Adrenal gland (tissue), 12 donors: ENCODE results near the gene NDST1. TPM values are rescaled to one million over a fixed set of nuclear protein-coding genes. Genes with fewer than 3 reads are reported as not detected.
A peak's percentile ranks its signal among the peaks of the same experiment; 100 is the strongest.

Source experiments
- DNase-seq, 7 donors: peaks; one replicate each; pipeline ENCODE4 v3.0.0-alpha.2; 2019 to 2020
- H3K27ac ChIP-seq, 5 donors: fragments of 200-600 bp; sonication (generic) in 4 of 5; 1 replicate in 3 of 5; 2 replicates in 2 of 5; pipeline versions ENCODE4 v1.5.1 to v1.8.0; 2016 to 2020; ENCODE audit warnings: mild to moderate bottlenecking in 1 of 5
- H3K27me3 ChIP-seq: fragments of 200-600 bp; 2 replicates; pipeline ENCODE4 v1.8.0; 2021
- H3K36me3 ChIP-seq, 2 donors: fragments of 200-600 bp; replicated peaks in 1 of 2; 1 replicate in 1 of 2; 2 replicates in 1 of 2; pipeline versions ENCODE4 v1.5.1 to v1.8.0; 2018 to 2022
- H3K4me1 ChIP-seq, 2 donors: fragments of 200-600 bp; replicated peaks in 1 of 2; 1 replicate in 1 of 2; 2 replicates in 1 of 2; pipeline versions ENCODE4 v1.5.1 to v1.8.0; 2018 to 2021
- H3K4me3 ChIP-seq, 4 donors: fragments of 200-600 bp; sonication (generic) in 3 of 4; one replicate each; pipeline ENCODE4 v1.5.1; 2016 to 2018
- H3K9me3 ChIP-seq, 3 donors: fragments of 200-600 bp; sonication (generic) in 1 of 3; replicated peaks in 1 of 3; 1 replicate in 2 of 3; 2 replicates in 1 of 3; pipeline versions ENCODE4 v1.5.1 to v1.8.0; 2016 to 2021
- CTCF ChIP-seq, 6 experiments: fragments of 450-650 bp in 4 of 6; fragments of 200-600 bp in 2 of 6; sonication (generic) in 1 of 6; IDR thresholded peaks; 1 replicate in 5 of 6; 2 replicates in 1 of 6; pipeline versions ENCODE4 v1.5.1 to v1.8.0; 2016 to 2021; ENCODE audit warnings: antibody characterized with exemption in 6 of 6, mild to moderate bottlenecking in 2 of 6, moderate library complexity in 1 of 6
- POLR2A ChIP-seq, 2 donors: fragments of 450-650 bp; IDR thresholded peaks; one replicate each; pipeline ENCODE4 v1.6.1; 2017; ENCODE audit warnings: antibody characterized with exemption in 2 of 2, mild to moderate bottlenecking in 2 of 2, moderate library complexity in 1 of 2
- WGBS, 4 donors: extraction: QIAGEN DNeasy Blood & Tissue Kit in 2 of 4; methylation state at CpG; one replicate each; pipeline versions ENCODE4 v1.1.5 to v1.1.7; 2013 to 2017; 5-methylcytosine and 5-hydroxymethylcytosine counted together
- intact Hi-C, 2 donors: fragments of 100-400 bp; cut with DNase I; formaldehyde crosslinking; loops; one replicate each; pipeline versions ENCODE4 v1.14.1 to v1.15.0; 2022 to 2023
- polyA plus RNA-seq, 3 donors: library from polyadenylated mRNA; stranded (reverse); fragments of 200-250 nt in 2 of 3; fragments of 350-450 nt in 1 of 3; fragmentation: Illumina TruSeq in 1 of 3; extraction: RNeasy Lipid Tissue Mini Kit (QIAGEN cat#74804) in 1 of 3; gene quantifications; one replicate each; pipeline ENCODE4 v1.2.3, GENCODE V29; 2013 to 2014
- total RNA-seq, 9 donors: library from RNA; depleted of rRNA in 4 of 9; stranded (reverse); fragments of >200 nt in 4 of 9; fragments of 120-200 nt in 1 of 9; fragmentation: NEBNext Ultra II Directional in 1 of 9; extraction: Animal tissue kit (Norgen Biotek cat#: 25700) in 1 of 9; gene quantifications; one replicate each; pipeline versions ENCODE4 v1.1.0 to v1.2.4, GENCODE V29; 2013 to 2023
- donor health status: healthy with polysubstance abuse.
- donor health status: Bipolar disorder and iron deficiency.
- donor health status: DM: yes; HTN: yes; CAD: no.
- donor health status: DM: no; HTN: no; CAD: no.
- donor health status: DM: no; HTN: no; CAD: no.
- donor health status: DM: yes; HTN: yes; CAD: no.

Gene NDST1
- total and polyA plus RNA-seq, 12 donors: 9.6 to 154 (median 94.7) TPM

GRCh38 chr5:150544611-150545219 lies 36.8 kb downstream of the NDST1 start:
- peak; percentile 78 to 87 (median 82) for DNase-seq
- peak overlapping the region in 1 of 5 donors; percentile 29 for H3K27ac ChIP-seq
- intact Hi-C loops: loop anchor here (2.0 to 5.0 kb wide), 2 partner anchors 82 to 86 kb away; no protein-coding TSS in a partner anchor
- no peaks in the 10 kb centered on the region for H3K27me3 ChIP-seq
- H3K4me3 ChIP-seq: no peak overlapping the region
- peaks cover 22 to 35% of the 10 kb centered on the region in 2 donors for H3K4me1 ChIP-seq
- TF ChIP-seq POLR2A (IDR thresholded peaks at IDR 0.05) (no peak), CTCF (IDR thresholded peaks at IDR 0.05) (peak; percentile 73 to 91 (median 84))
- 46 to 64% (median 50%) methylated on average over 4 to 8 of the region's 8 CpGs for WGBS, 4 donors
- H3K9me3 ChIP-seq: no peaks in the 10 kb centered on the region
- H3K36me3 ChIP-seq: peaks cover 0 to 90% of the 10 kb centered on the region in 2 donors

GRCh38 chr5:150545246-150545645 lies 37.3 kb downstream of the NDST1 start:
- no peaks in the 10 kb centered on the region for H3K27me3 ChIP-seq
- 83 to 87% (median 86%) methylated on average over 13 of the region's 13 CpGs for WGBS, 4 donors
- TF ChIP-seq POLR2A (IDR thresholded peaks at IDR 0.05): no peak
- no peak for TF ChIP-seq CTCF (IDR thresholded peaks at IDR 0.05)
- H3K27ac ChIP-seq: no peak overlapping the region
- intact Hi-C loops: loop anchor here (2.0 to 5.0 kb wide), 2 partner anchors 83 to 86 kb away; no protein-coding TSS in a partner anchor
- peaks cover 0 to 90% of the 10 kb centered on the region in 2 donors for H3K36me3 ChIP-seq
- no peak for DNase-seq
- H3K4me3 ChIP-seq: no peak overlapping the region
- H3K9me3 ChIP-seq: no peaks in the 10 kb centered on the region
- H3K4me1 ChIP-seq: peaks cover 17 to 30% of the 10 kb centered on the region in 2 donors

DNA sequence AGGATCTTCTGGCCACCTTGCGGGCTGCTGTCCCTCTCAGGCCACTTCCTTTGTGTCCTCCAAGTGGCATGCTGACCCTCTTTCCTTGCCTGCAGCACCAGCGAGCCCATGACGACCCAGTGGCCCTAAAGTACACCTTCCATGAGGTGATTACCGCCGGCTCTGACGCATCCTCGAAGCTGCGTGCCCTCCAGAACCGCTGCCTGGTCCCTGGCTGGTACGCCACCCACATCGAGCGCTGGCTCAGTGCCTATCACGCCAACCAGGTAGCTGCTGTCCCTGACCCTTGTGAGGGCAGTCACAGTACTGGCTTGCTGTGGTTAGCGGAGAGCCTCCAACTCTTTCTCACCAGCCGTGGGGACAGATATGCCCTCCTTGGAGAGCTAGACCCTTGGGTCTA lies 40.2 kb downstream of the NDST1 start:
- Histone ChIP-seq H3K4me1 (peaks cover 0 to 1% of the 10 kb centered on the region in 2 donors), H3K9me3 (no peaks in the 10 kb centered on the region), H3K4me3 (no peak overlapping the region), H3K27ac (no peak overlapping the region), H3K27me3 (no peaks in the 10 kb centered on the region), H3K36me3 (peaks cover 0 to 86% of the 10 kb centered on the region in 2 donors)
- DNase-seq: no peak
- intact Hi-C loops: loop anchor here in 1 of 2 donors (5.0 kb wide), 1 partner anchor 86 kb away; no protein-coding TSS in a partner anchor
- TF ChIP-seq CTCF (IDR thresholded peaks at IDR 0.05) (no peak), POLR2A (IDR thresholded peaks at IDR 0.05) (no peak)
- 75 to 89% (median 86%) methylated on average over 3 to 15 of the region's 15 CpGs for WGBS, 4 donors

GRCh38 chr5:150549735-150550134 lies 41.8 kb downstream of the NDST1 start:
- TF ChIP-seq CTCF (IDR thresholded peaks at IDR 0.05): no peak
- no peak for DNase-seq
- Histone ChIP-seq H3K36me3 (peaks cover 0 to 93% of the 10 kb centered on the region in 2 donors), H3K9me3 (no peaks in the 10 kb centered on the region), H3K27me3 (no peaks in the 10 kb centered on the region), H3K27ac (no peak overlapping the region), H3K4me3 (no peak overlapping the region), H3K4me1 (no peaks in the 10 kb centered on the region)
- whole genome bisulfite sequencing, 4 donors: 95 to 100% (median 100%) methylated on average over 1 of the region's 1 CpG
- intact Hi-C loops: loop anchor here in 1 of 2 donors (5.0 to 10.0 kb wide), 3 partner anchors 87 to 295 kb away; partner anchors contain the start of genes IRGM and RBM22
